Smooth muscle cell (in vitro differentiated cells): ENCODE measurements around the gene GPR21. TPM values are rescaled to one million over a fixed set of nuclear protein-coding genes. Genes with fewer than 3 reads are reported as not detected.

ENCODE experiments used
- DNase-seq: peaks from one replicate; lab custom pipeline; 2025; ENCODE audit not compliant: unreplicated experiment; lab: John Stamatoyannopoulos, UW
- H2AFZ ChIP-seq: fragments of 200-600 bp; sonication (generic); 2 replicates; pipeline ENCODE4 v1.6.0; 2016; ENCODE audit warnings: antibody characterized with exemption, low read depth, mild to moderate bottlenecking
- H3F3A ChIP-seq: fragments of 200-600 bp; sonication (generic); 2 replicates; pipeline ENCODE4 v1.6.0; 2017; ENCODE audit warnings: antibody characterized with exemption, low read depth
- H3K27ac ChIP-seq: fragments of 200-600 bp; sonication (generic); 2 replicates; pipeline ENCODE4 v1.5.1; 2016; ENCODE audit warnings: low read depth, mild to moderate bottlenecking
- H3K27me3 ChIP-seq: fragments of 200-600 bp; sonication (generic); 2 replicates; pipeline ENCODE4 v1.6.1; 2016; ENCODE audit warnings: low read depth, mild to moderate bottlenecking
- H3K36me3 ChIP-seq: fragments of 200-600 bp; sonication (generic); 2 replicates; pipeline ENCODE4 v1.5.1; 2016; ENCODE audit warnings: low read depth
- H3K4me1 ChIP-seq: fragments of 200-600 bp; sonication (generic); 2 replicates; pipeline ENCODE4 v1.5.1; 2016; ENCODE audit warnings: low read depth
- H3K4me2 ChIP-seq: fragments of 200-600 bp; sonication (generic); 2 replicates; pipeline ENCODE4 v1.6.0; 2016; ENCODE audit warnings: mild to moderate bottlenecking
- H3K4me3 ChIP-seq: fragments of 200-600 bp; sonication (generic); 2 replicates; pipeline ENCODE4 v1.5.1; 2016; ENCODE audit warnings: mild to moderate bottlenecking
- H3K79me2 ChIP-seq: fragments of 200-600 bp; sonication (generic); 2 replicates; pipeline ENCODE4 v1.6.0; 2016; ENCODE audit warnings: low read depth, mild to moderate bottlenecking
- H3K9ac ChIP-seq: fragments of 200-600 bp; sonication (generic); 2 replicates; pipeline ENCODE4 v1.6.0; 2016; ENCODE audit warnings: low read depth
- H3K9me3 ChIP-seq: fragments of 200-600 bp; sonication (generic); replicated peaks from 2 replicates; pipeline ENCODE4 v1.5.1; 2016; ENCODE audit warnings: low read depth
- H4K20me1 ChIP-seq: fragments of 200-600 bp; sonication (generic); 2 replicates; pipeline ENCODE4 v1.6.0; 2016; ENCODE audit warnings: low read depth
- WGBS: methylation state at CpG from one replicate; pipeline ENCODE4 v1.1.7; 2016; ENCODE audit warnings: low lambda C conversion rate; 5-methylcytosine and 5-hydroxymethylcytosine counted together
- polyA plus RNA-seq: library from polyadenylated mRNA; unstranded; fragments of >200 nt; fragmentation: Nextera tagmentation; extraction: Ambion mirVana; gene quantifications from 2 replicates; pipeline ENCODE4 v1.2.1, GENCODE V29; 2016
- total RNA-seq: library from RNA; depleted of rRNA; stranded (reverse); fragments of >200 nt; gene quantifications from 2 replicates; pipeline ENCODE4 v1.2.3, GENCODE V29; 2014
- TF ChIP-seq, protein P1 (sequence below): fragments of 200-600 bp; sonication (generic); IDR thresholded peaks from 2 replicates; pipeline ENCODE4 v1.5.1; 2017; ENCODE audit warnings: borderline replicate concordance, mild to moderate bottlenecking, antibody characterized with exemption; ENCODE audit not compliant: insufficient read depth, poor library complexity, severe bottlenecking

GPR21 gene
- total and polyA plus RNA-seq, 2 experiments from 2014 or later: 2.0 TPM; not detected in 1

DNA sequence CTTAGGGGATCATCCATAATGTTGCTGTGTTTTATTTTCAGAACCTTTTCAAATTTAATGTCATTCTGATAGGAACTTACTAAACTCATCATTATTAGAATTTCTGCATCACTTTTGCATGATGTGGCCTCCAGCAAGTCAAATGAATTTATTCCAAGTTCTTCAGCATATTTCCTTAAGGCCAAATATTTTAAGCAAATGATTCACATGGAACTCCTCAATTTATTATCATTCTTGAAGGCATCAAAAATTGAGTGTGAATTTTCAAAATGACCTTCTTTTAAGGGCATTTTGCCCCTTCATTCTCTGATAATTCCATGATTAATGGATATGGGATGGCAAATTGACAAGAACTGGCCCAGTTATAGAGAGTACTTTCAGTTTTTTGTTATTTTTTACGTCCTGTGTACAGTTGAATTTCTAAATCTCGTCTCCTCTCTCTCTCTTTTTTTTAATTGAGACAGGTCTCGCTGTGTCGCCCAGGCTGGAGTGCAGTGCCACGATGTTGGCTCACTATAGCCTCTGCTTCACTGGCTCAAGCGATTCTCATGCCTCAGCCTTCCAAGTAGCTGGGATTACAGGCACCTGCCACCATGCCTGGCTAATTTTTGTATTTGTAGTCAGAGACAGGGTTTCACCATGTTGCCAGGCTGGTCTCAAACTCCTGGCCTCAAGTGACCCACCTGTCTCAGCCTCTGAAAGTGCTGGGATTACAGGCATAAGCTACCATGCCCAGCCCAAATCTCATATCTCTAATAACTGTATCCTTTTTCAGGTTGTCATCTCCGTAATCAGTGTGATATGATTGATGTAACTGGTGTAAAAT lies 29.1 kb downstream of the GPR21 start:
- TF ChIP-seq, protein P1, sequence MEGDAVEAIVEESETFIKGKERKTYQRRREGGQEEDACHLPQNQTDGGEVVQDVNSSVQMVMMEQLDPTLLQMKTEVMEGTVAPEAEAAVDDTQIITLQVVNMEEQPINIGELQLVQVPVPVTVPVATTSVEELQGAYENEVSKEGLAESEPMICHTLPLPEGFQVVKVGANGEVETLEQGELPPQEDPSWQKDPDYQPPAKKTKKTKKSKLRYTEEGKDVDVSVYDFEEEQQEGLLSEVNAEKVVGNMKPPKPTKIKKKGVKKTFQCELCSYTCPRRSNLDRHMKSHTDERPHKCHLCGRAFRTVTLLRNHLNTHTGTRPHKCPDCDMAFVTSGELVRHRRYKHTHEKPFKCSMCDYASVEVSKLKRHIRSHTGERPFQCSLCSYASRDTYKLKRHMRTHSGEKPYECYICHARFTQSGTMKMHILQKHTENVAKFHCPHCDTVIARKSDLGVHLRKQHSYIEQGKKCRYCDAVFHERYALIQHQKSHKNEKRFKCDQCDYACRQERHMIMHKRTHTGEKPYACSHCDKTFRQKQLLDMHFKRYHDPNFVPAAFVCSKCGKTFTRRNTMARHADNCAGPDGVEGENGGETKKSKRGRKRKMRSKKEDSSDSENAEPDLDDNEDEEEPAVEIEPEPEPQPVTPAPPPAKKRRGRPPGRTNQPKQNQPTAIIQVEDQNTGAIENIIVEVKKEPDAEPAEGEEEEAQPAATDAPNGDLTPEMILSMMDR: no peak
- Histone ChIP-seq H3K36me3 (peaks cover 5% of the 10 kb centered on the region), H3K9me3 (no peaks in the 10 kb centered on the region), H3K27ac (no peak overlapping the region), H4K20me1 (no peaks in the 10 kb centered on the region), H3K4me3 (no peak overlapping the region), H3F3A (no peaks in the 10 kb centered on the region), H3K27me3 (no peaks in the 10 kb centered on the region), H3K79me2 (no peaks in the 10 kb centered on the region), H3K4me1 (no peaks in the 10 kb centered on the region), H3K4me2 (no peak overlapping the region), H2AFZ (no peak overlapping the region), H3K9ac (no peak overlapping the region)
- no peak for DNase-seq
- WGBS: 98% methylated on average over 7 of the region's 7 CpGs

DNA sequence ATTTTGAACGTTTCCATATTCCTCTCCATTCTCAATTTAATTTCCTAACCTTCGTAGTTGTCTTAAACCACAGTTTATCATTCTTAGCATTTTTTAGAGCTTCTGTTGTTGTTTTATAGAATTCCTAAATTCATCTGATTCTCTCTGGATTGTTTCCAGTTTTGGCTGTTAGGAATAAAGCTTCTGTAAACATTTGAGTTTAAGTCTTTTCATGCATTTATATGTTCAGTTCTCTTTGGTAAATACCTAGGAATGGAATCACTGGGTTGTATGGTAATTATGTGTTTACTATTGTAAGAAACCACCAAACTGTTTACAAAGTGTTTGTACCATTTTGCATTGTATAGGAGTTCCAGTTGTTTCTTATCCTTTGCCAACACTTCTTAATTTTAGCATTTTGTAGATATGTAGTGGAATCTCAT lies 29.7 kb downstream of the GPR21 start:
- TF ChIP-seq, protein P1: no peak
- H3K9me3 ChIP-seq: no peaks in the 10 kb centered on the region
- H3F3A ChIP-seq: no peaks in the 10 kb centered on the region
- no peak overlapping the region for H3K9ac ChIP-seq
- H3K27ac ChIP-seq: no peak overlapping the region
- H3K36me3 ChIP-seq: peaks cover 5% of the 10 kb centered on the region
- 54% methylated on average over 2 of the region's 2 CpGs for WGBS
- no peak for DNase-seq
- no peak overlapping the region for H3K4me2 ChIP-seq
- no peaks in the 10 kb centered on the region for H3K27me3 ChIP-seq
- no peaks in the 10 kb centered on the region for H3K4me1 ChIP-seq
- H4K20me1 ChIP-seq: no peaks in the 10 kb centered on the region
- H2AFZ ChIP-seq: no peak overlapping the region
- H3K4me3 ChIP-seq: no peak overlapping the region
- no peaks in the 10 kb centered on the region for H3K79me2 ChIP-seq

DNA sequence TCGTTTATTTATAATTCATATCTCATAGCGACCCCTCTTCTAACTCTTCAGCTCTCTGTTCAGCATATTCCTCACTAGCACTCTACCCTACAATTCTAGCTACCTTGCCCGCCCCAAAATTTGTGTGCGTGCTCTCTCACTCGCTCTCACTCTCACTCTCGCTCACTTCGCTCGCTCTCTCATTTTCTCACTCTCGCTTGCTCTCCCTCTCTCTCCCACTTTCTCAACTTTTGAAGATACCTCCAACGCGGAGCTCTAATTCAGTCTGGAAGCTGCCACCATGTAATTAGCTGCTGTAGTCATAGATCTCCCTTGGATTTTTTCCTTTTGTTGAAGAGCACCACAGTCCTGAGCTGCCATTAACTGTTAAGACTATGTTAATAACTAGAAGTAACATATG lies 30.4 kb downstream of the GPR21 start:
- DNase-seq: no peak
- Histone ChIP-seq H3K4me3 (no peak overlapping the region), H3K4me1 (no peaks in the 10 kb centered on the region), H3K27ac (no peak overlapping the region), H2AFZ (no peak overlapping the region), H3F3A (no peaks in the 10 kb centered on the region), H3K27me3 (no peaks in the 10 kb centered on the region), H4K20me1 (no peaks in the 10 kb centered on the region), H3K9ac (no peak overlapping the region), H3K4me2 (no peak overlapping the region), H3K9me3 (no peaks in the 10 kb centered on the region), H3K79me2 (no peaks in the 10 kb centered on the region), H3K36me3 (peaks cover 5% of the 10 kb centered on the region)
- 95% methylated on average over 11 of the region's 11 CpGs for WGBS
- TF ChIP-seq, protein P1: no peak

DNA sequence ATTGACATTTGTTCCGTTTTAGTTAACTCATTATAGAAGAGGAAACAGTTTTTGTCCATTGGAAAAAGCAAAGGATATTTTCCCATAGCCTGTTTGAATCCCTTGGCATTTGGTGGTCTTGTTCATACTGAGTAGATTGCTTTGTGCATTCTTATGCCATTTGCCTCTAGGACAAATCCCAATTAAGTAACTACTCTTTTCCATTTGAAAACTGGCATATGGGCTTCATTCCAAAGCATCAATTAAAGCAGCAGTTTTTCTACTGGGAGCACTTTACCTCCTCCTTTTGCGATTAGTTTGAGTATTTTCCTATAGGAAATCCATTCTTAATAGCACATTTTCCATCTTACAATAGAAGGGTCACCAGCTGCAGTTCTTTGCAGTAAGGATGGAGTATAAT lies 31.2 kb downstream of the GPR21 start:
- H3K79me2 ChIP-seq: no peaks in the 10 kb centered on the region
- H4K20me1 ChIP-seq: peaks cover 5% of the 10 kb centered on the region
- H3F3A ChIP-seq: no peaks in the 10 kb centered on the region
- no peaks in the 10 kb centered on the region for H3K4me1 ChIP-seq
- H3K9ac ChIP-seq: no peak overlapping the region
- no peak overlapping the region for H3K27ac ChIP-seq
- no peak for DNase-seq
- H3K4me3 ChIP-seq: no peak overlapping the region
- WGBS: 98% methylated on average over 2 of the region's 2 CpGs
- H3K9me3 ChIP-seq: no peaks in the 10 kb centered on the region
- TF ChIP-seq, protein P1: no peak
- no peak overlapping the region for H3K4me2 ChIP-seq
- peaks cover 5% of the 10 kb centered on the region for H3K36me3 ChIP-seq
- no peaks in the 10 kb centered on the region for H3K27me3 ChIP-seq
- no peak overlapping the region for H2AFZ ChIP-seq
